ENCODE results near the gene EZH2.

DNA sequence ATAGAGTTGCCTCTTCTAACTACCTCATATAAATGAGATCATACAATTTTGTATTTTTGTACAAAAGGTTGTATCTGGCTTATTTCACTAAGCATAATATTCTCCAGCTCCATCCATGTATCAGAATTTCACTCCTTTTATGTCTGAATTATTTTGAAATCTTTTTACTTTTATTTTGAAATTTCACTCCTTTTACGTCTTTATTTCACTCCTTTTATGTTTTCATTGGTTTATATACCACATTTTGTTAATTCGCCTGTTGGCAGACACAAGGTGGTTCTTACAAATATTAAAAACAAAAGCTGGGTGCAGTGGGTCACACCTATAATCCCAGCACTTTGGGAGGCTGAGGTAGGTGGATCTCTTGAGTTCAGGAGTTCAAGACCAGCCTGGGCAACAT lies 5.8 kb downstream of the EZH2 start:
- TF ChIP-seq, protein P1, sequence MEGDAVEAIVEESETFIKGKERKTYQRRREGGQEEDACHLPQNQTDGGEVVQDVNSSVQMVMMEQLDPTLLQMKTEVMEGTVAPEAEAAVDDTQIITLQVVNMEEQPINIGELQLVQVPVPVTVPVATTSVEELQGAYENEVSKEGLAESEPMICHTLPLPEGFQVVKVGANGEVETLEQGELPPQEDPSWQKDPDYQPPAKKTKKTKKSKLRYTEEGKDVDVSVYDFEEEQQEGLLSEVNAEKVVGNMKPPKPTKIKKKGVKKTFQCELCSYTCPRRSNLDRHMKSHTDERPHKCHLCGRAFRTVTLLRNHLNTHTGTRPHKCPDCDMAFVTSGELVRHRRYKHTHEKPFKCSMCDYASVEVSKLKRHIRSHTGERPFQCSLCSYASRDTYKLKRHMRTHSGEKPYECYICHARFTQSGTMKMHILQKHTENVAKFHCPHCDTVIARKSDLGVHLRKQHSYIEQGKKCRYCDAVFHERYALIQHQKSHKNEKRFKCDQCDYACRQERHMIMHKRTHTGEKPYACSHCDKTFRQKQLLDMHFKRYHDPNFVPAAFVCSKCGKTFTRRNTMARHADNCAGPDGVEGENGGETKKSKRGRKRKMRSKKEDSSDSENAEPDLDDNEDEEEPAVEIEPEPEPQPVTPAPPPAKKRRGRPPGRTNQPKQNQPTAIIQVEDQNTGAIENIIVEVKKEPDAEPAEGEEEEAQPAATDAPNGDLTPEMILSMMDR (conservative IDR thresholded peaks at IDR 0.05; ENCODE audit: low read depth, low read length): no peak
- TF ChIP-seq EZH2phosphoT487 (IDR thresholded peaks at IDR 0.05; ENCODE audit: borderline replicate concordance, low read length): no peak
- no peak for TF ChIP-seq EZH2 (IDR thresholded peaks at IDR 0.05; ENCODE audit: low read length, unreplicated experiment)

Measured in PC-3 (cell line).